Hepatocyte (in vitro differentiated cells): ENCODE measurements around the gene WASF2. TPM values are rescaled to one million over a fixed set of nuclear protein-coding genes. Genes with fewer than 3 reads are reported as not detected.

Experiments used
- DNase-seq: peaks from one replicate; pipeline ENCODE4 v3.0.0-alpha.2; 2016; ENCODE audit warnings: low spot score
- H2AFZ ChIP-seq: fragments of 200-600 bp; sonication (generic); 2 replicates; pipeline ENCODE4 v1.6.0; 2016; ENCODE audit warnings: antibody characterized with exemption, mild to moderate bottlenecking
- H3K27ac ChIP-seq: fragments of 200-600 bp; sonication (generic); 2 replicates; pipeline ENCODE4 v1.5.1; 2016; ENCODE audit warnings: mild to moderate bottlenecking
- H3K27me3 ChIP-seq: fragments of 200-600 bp; sonication (generic); 2 replicates; pipeline ENCODE4 v1.6.1; 2016
- H3K36me3 ChIP-seq: fragments of 200-600 bp; sonication (generic); replicated peaks from 2 replicates; pipeline ENCODE4 v1.5.1; 2016; ENCODE audit warnings: low read depth; ENCODE audit not compliant: insufficient read depth
- H3K4me1 ChIP-seq: fragments of 200-600 bp; sonication (generic); 2 replicates; pipeline ENCODE4 v1.5.1; 2016; ENCODE audit warnings: mild to moderate bottlenecking, moderate library complexity; ENCODE audit not compliant: insufficient read depth
- H3K4me2 ChIP-seq: fragments of 200-600 bp; sonication (generic); 2 replicates; pipeline ENCODE4 v1.6.0; 2016
- H3K4me3 ChIP-seq: fragments of 200-600 bp; sonication (generic); 2 replicates; pipeline ENCODE4 v1.5.1; 2016; ENCODE audit warnings: mild to moderate bottlenecking
- H3K79me2 ChIP-seq: fragments of 200-600 bp; sonication (generic); 2 replicates; pipeline ENCODE4 v1.6.0; 2017; ENCODE audit warnings: mild to moderate bottlenecking
- H3K9me2 ChIP-seq: fragments of 200-600 bp; sonication (generic); replicated peaks from 2 replicates; pipeline ENCODE4 v1.6.0; 2017; ENCODE audit warnings: mild to moderate bottlenecking; ENCODE audit not compliant: insufficient read depth
- H3K9me3 ChIP-seq: fragments of 200-600 bp; sonication (generic); 2 replicates; pipeline ENCODE4 v1.5.1; 2016; ENCODE audit warnings: low read depth, mild to moderate bottlenecking
- H4K20me1 ChIP-seq: fragments of 200-600 bp; sonication (generic); 2 replicates; pipeline ENCODE4 v1.6.0; 2016; ENCODE audit warnings: mild to moderate bottlenecking; ENCODE audit not compliant: insufficient read depth, poor library complexity, severe bottlenecking
- CTCF ChIP-seq: fragments of 200-600 bp; sonication (generic); IDR thresholded peaks from 2 replicates; pipeline ENCODE4 v1.5.1; 2016; ENCODE audit warnings: antibody characterized with exemption, mild to moderate bottlenecking; ENCODE audit not compliant: poor library complexity
- EZH2 ChIP-seq: fragments of 200-600 bp; sonication (generic); IDR thresholded peaks from 2 replicates; pipeline ENCODE4 v1.6.1; 2016; ENCODE audit warnings: antibody characterized with exemption, mild to moderate bottlenecking, borderline replicate concordance
- EZH2phosphoT487 ChIP-seq: fragments of 200-600 bp; sonication (generic); IDR thresholded peaks from one replicate; pipeline ENCODE4 v1.6.1; 2018; ENCODE audit warnings: antibody characterized with exemption, mild to moderate bottlenecking, low read depth, moderate library complexity; ENCODE audit not compliant: unreplicated experiment, severe bottlenecking
- WGBS: methylation state at CpG from one replicate; pipeline ENCODE4 v1.1.6; 2016; ENCODE audit warnings: low lambda C conversion rate; ENCODE audit errors: missing lambda C conversion rate; 5-methylcytosine and 5-hydroxymethylcytosine counted together
- polyA plus RNA-seq: library from polyadenylated mRNA; unstranded; fragments of >200 nt; fragmentation: Nextera tagmentation; extraction: Ambion mirVana; gene quantifications from 2 replicates; pipeline ENCODE4 v1.2.1, GENCODE V29; 2016
- total RNA-seq: library from RNA; depleted of rRNA; stranded (reverse); fragments of >200 nt; gene quantifications from 2 replicates; pipeline ENCODE4 v1.2.3, GENCODE V29; 2014

The WASF2 gene
- total and polyA plus RNA-seq, 2 experiments from 2014 or later: 28.5 to 45.6 TPM

- no peaks in the 10 kb centered on the region for H3K36me3 ChIP-seq
- H2AFZ ChIP-seq: no peak overlapping the region
- H3K4me1 ChIP-seq: peaks cover 38% of the 10 kb centered on the region
- no peaks in the 10 kb centered on the region for H3K9me2 ChIP-seq
- TF ChIP-seq EZH2: no peak
- no peak for TF ChIP-seq CTCF
- no peak for TF ChIP-seq EZH2phosphoT487
- 40% methylated on average over 16 of the region's 17 CpGs for WGBS
- peak; percentile 28 for DNase-seq
- H3K27ac ChIP-seq: peak overlapping the region; percentile 76
- H3K79me2 ChIP-seq: peaks cover 78% of the 10 kb centered on the region
- H3K9me3 ChIP-seq: no peaks in the 10 kb centered on the region
- H3K4me3 ChIP-seq: no peak overlapping the region
- peaks cover 23% of the 10 kb centered on the region for H4K20me1 ChIP-seq
- peak overlapping the region; percentile 64 for H3K4me2 ChIP-seq
- H3K27me3 ChIP-seq: no peaks in the 10 kb centered on the region
Observed at GRCh38 chr1:27428316-27429028, 61.5 kb downstream of the WASF2 start.

DNA sequence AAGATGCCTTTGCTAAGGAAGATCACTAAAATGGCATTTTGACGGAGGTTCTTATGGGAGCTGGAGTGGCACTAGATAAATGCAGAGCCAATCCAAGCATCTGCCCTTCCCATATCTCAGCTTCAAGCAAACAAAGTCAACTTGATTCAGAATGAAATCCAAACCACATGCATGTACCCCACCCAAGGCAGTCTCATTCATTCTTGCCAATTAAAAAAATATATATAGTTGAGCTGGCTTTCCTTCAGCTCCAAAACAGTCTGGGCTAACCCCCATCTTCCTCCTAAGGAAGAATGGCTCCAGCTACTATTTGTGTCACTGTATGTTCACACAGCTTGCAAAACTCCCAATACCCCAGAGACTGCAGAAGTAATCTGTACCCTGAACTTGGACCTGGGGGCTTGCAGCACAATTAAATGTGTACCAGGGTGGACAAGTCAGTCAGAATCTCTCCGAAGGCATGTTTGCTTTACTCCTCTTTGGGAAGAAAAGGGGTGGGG is 62.1 kb downstream of the WASF2 start:
- Histone ChIP-seq H3K4me1 (peaks cover 38% of the 10 kb centered on the region), H3K9me2 (no peaks in the 10 kb centered on the region), H3K27ac (peak overlapping the region; percentile 76), H3K9me3 (no peaks in the 10 kb centered on the region), H3K36me3 (no peaks in the 10 kb centered on the region), H3K79me2 (peaks cover 77% of the 10 kb centered on the region), H3K4me3 (no peak overlapping the region), H3K4me2 (peak overlapping the region; percentile 64), H4K20me1 (peaks cover 22% of the 10 kb centered on the region), H2AFZ (no peak overlapping the region), H3K27me3 (no peaks in the 10 kb centered on the region)
- DNase-seq: no peak
- WGBS: 60% methylated on average over 2 of the region's 2 CpGs
- TF ChIP-seq EZH2phosphoT487: no peak
- no peak for TF ChIP-seq EZH2
- TF ChIP-seq CTCF: no peak

DNA sequence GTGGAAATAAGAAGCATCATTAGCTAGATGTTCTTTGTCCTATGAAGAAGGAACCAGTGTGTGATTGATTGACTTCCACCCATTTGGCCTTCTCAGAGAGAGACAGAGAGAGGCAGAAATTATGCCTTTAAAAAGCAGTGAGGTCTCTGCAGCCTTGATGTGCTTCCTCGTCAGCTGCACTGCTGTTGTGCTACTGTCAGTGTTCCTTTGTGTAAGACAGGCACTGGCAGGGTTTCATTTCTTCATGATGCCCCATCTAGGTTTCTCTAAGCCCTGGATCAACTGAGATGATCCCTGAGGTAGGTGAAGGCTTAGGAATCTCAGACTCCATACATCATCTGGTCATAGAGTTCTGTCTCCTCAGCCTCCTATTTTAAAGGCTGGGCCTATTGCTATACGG is 62.6 kb downstream of the WASF2 start:
- no peaks in the 10 kb centered on the region for H3K27me3 ChIP-seq
- 82% methylated on average over 2 of the region's 2 CpGs for WGBS
- H3K9me2 ChIP-seq: no peaks in the 10 kb centered on the region
- DNase-seq: no peak
- peaks cover 77% of the 10 kb centered on the region for H3K79me2 ChIP-seq
- no peak overlapping the region for H3K4me3 ChIP-seq
- no peak overlapping the region for H3K4me2 ChIP-seq
- TF ChIP-seq EZH2phosphoT487 (no peak), EZH2 (no peak), CTCF (no peak)
- peaks cover 18% of the 10 kb centered on the region for H4K20me1 ChIP-seq
- H3K9me3 ChIP-seq: no peaks in the 10 kb centered on the region
- peaks cover 38% of the 10 kb centered on the region for H3K4me1 ChIP-seq
- no peak overlapping the region for H2AFZ ChIP-seq
- H3K27ac ChIP-seq: peak overlapping the region; percentile 76
- H3K36me3 ChIP-seq: no peaks in the 10 kb centered on the region
